GM23338 (cell line): Measurements from ENCODE around the gene CCRL2. TPM values are rescaled to one million over a fixed set of nuclear protein-coding genes. Genes with fewer than 3 reads are reported as not detected.

Source experiments
- ATAC-seq: fragments of 200-7000 bp; cut with Tn5 transposase; 3 replicates; pipeline ENCODE4 v1.9.1; 2020
- DNase-seq: peaks from one replicate; pipeline ENCODE4 v3.0.0-alpha.2; 2015; ENCODE audit warnings: low spot score
- H2AFZ ChIP-seq: fragments of 200-600 bp; sonication (generic); 2 replicates; pipeline ENCODE4 v1.8.0; 2016; ENCODE audit warnings: antibody characterized with exemption, mild to moderate bottlenecking, moderate library complexity
- H3F3A ChIP-seq: fragments of 200-600 bp; sonication (generic); replicated peaks from 2 replicates; pipeline ENCODE4 v1.8.0; 2017; ENCODE audit warnings: antibody characterized with exemption, mixed run types, low read depth
- H3K27ac ChIP-seq: fragments of 200-600 bp; sonication (generic); 2 replicates; pipeline ENCODE4 v1.6.1; 2016; ENCODE audit warnings: low read depth
- H3K27me3 ChIP-seq: fragments of 200-600 bp; sonication (generic); 2 replicates; pipeline ENCODE4 v1.8.0; 2016; ENCODE audit warnings: mild to moderate bottlenecking, mixed run types, moderate library complexity; ENCODE audit not compliant: insufficient read depth
- H3K36me3 ChIP-seq: fragments of 200-600 bp; sonication (generic); 2 replicates; pipeline ENCODE4 v1.8.0; 2016; ENCODE audit warnings: mild to moderate bottlenecking; ENCODE audit not compliant: insufficient read depth
- H3K4me1 ChIP-seq: fragments of 200-600 bp; sonication (generic); 2 replicates; pipeline ENCODE4 v1.8.0; 2016; ENCODE audit warnings: mild to moderate bottlenecking, moderate library complexity; ENCODE audit not compliant: insufficient read depth
- H3K4me2 ChIP-seq: fragments of 200-600 bp; sonication (generic); 2 replicates; pipeline ENCODE4 v1.7.1; 2017; ENCODE audit warnings: mixed run types
- H3K4me3 ChIP-seq: fragments of 200-600 bp; sonication (generic); 2 replicates; pipeline ENCODE4 v1.6.1; 2016; ENCODE audit warnings: mixed run types
- H3K79me2 ChIP-seq: fragments of 200-600 bp; sonication (generic); replicated peaks from 2 replicates; pipeline ENCODE4 v1.8.0; 2017; ENCODE audit warnings: mild to moderate bottlenecking; ENCODE audit not compliant: insufficient read depth
- H3K9me2 ChIP-seq: fragments of 200-600 bp; sonication (generic); 2 replicates; pipeline ENCODE4 v1.8.0; 2017; ENCODE audit not compliant: insufficient read depth
- H4K20me1 ChIP-seq: fragments of 200-600 bp; sonication (generic); replicated peaks from 2 replicates; pipeline ENCODE4 v1.8.0; 2017; ENCODE audit warnings: mild to moderate bottlenecking; ENCODE audit not compliant: insufficient read depth
- H3K27ac Mint-ChIP-seq: 2 replicates; pipeline ENCODE4 v1.8.0; 2020; ENCODE audit warnings: inconsistent platforms, mild to moderate bottlenecking, moderate library complexity, mixed read lengths
- H3K27me3 Mint-ChIP-seq: 3 replicates; pipeline ENCODE4 v1.8.0; 2022; ENCODE audit warnings: low read depth, mild to moderate bottlenecking, moderate library complexity, mixed read lengths, inconsistent platforms; ENCODE audit not compliant: insufficient read depth, poor library complexity
- H3K36me3 Mint-ChIP-seq: 3 replicates; pipeline ENCODE4 v1.8.0; 2021; ENCODE audit warnings: low read depth, mild to moderate bottlenecking, inconsistent platforms, moderate library complexity, mixed read lengths
- H3K4me1 Mint-ChIP-seq: 3 replicates; pipeline ENCODE4 v1.8.0; 2020; ENCODE audit warnings: mild to moderate bottlenecking, inconsistent platforms, mixed read lengths
- H3K4me3 Mint-ChIP-seq: 3 replicates; pipeline ENCODE4 v1.8.0; 2021; ENCODE audit warnings: moderate library complexity, mild to moderate bottlenecking, inconsistent platforms, mixed read lengths
- H3K9me3 Mint-ChIP-seq: 3 replicates; pipeline ENCODE4 v1.8.0; 2020; ENCODE audit warnings: moderate library complexity, mild to moderate bottlenecking, inconsistent platforms, mixed read lengths
- CREB1 ChIP-seq: fragments of 250-450 bp; sonication (Bioruptor Pico); IDR thresholded peaks from 2 replicates; pipeline ENCODE4 v1.5.0; 2020; ENCODE audit warnings: low read depth, mild to moderate bottlenecking, moderate library complexity
- CTCF ChIP-seq, 2 experiments: fragments of 200-600 bp in 1 of 2; sonication (generic) in 1 of 2; conservative IDR thresholded peaks; 2 replicates each; pipeline versions ENCODE4 v1.5.1 to v1.6.1; 2016 to 2017; ENCODE audit warnings: antibody characterized with exemption in 2 of 2, low read depth in 2 of 2, mild to moderate bottlenecking in 2 of 2, moderate library complexity in 1 of 2
- ETS1 ChIP-seq: IDR thresholded peaks from 2 replicates; pipeline ENCODE4 v1.6.1; 2016; ENCODE audit warnings: antibody characterized with exemption
- EZH2 ChIP-seq: fragments of 200-600 bp; sonication (generic); IDR thresholded peaks from one replicate; pipeline ENCODE4 v1.8.0; 2017; ENCODE audit warnings: antibody characterized with exemption, mild to moderate bottlenecking, low read depth; ENCODE audit not compliant: unreplicated experiment
- EZH2phosphoT487 ChIP-seq: fragments of 200-600 bp; sonication (generic); IDR thresholded peaks from one replicate; pipeline ENCODE4 v1.8.1; 2018; ENCODE audit warnings: antibody characterized with exemption; ENCODE audit not compliant: unreplicated experiment
- JUNB ChIP-seq: IDR thresholded peaks from one replicate; pipeline ENCODE4 v1.6.1; 2016; ENCODE audit warnings: antibody characterized with exemption; ENCODE audit not compliant: unreplicated experiment
- NANOG ChIP-seq: IDR thresholded peaks from 2 replicates; pipeline ENCODE4 v1.6.1; 2016; ENCODE audit warnings: antibody characterized with exemption, borderline replicate concordance
- POLR2AphosphoS5 ChIP-seq: IDR thresholded peaks from 2 replicates; pipeline ENCODE4 v1.6.1; 2016; ENCODE audit warnings: antibody characterized with exemption, low read depth
- STAT1 ChIP-seq: IDR thresholded peaks from one replicate; pipeline ENCODE4 v1.6.1; 2016; ENCODE audit warnings: antibody characterized with exemption; ENCODE audit not compliant: unreplicated experiment
- ZNF114 ChIP-seq: fragments of 250-450 bp; sonication (Bioruptor Pico); IDR thresholded peaks from 2 replicates; pipeline ENCODE4 v1.5.0; 2020; ENCODE audit warnings: mild to moderate bottlenecking, moderate library complexity
- ZNF331 ChIP-seq: fragments of 250-450 bp; sonication (Bioruptor Pico); IDR thresholded peaks from 2 replicates; pipeline ENCODE4 v1.5.0; 2020; ENCODE audit warnings: low read depth, mild to moderate bottlenecking, moderate library complexity
- ZNF462 ChIP-seq: fragments of 250-450 bp; sonication (Bioruptor Pico); IDR thresholded peaks from 2 replicates; pipeline ENCODE4 v1.5.0; 2020; ENCODE audit warnings: mild to moderate bottlenecking, moderate library complexity
- polyA plus RNA-seq: library from polyadenylated mRNA; unstranded; fragments of >200 nt; fragmentation: Nextera tagmentation; extraction: Ambion mirVana; gene quantifications from 2 replicates; pipeline ENCODE4 v1.2.1, GENCODE V29; 2016
- total RNA-seq: library from RNA; depleted of rRNA; stranded (reverse); fragments of >200 nt; shearing (Covaris generic); gene quantifications from 2 replicates; pipeline ENCODE4 v1.2.3, GENCODE V29; 2014
- TF ChIP-seq, protein P1 (sequence below): IDR thresholded peaks from one replicate; pipeline ENCODE4 v1.6.1; 2018; ENCODE audit warnings: antibody characterized with exemption; ENCODE audit not compliant: unreplicated experiment

The CCRL2 gene
- total and polyA plus RNA-seq, 2 experiments from 2014 or later, result not detected

DNA sequence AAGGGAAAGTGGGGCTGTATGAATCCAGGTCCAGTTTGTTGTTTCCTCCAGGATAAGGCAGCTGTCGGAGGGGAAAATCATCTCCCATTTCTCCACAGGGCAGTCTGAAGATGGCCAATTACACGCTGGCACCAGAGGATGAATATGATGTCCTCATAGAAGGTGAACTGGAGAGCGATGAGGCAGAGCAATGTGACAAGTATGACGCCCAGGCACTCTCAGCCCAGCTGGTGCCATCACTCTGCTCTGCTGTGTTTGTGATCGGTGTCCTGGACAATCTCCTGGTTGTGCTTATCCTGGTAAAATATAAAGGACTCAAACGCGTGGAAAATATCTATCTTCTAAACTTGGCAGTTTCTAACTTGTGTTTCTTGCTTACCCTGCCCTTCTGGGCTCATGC lies 911 bp downstream of the CCRL2 start:
- Histone ChIP-seq H3F3A (no peaks in the 10 kb centered on the region), H2AFZ (no peak overlapping the region), H4K20me1 (no peaks in the 10 kb centered on the region), H3K79me2 (no peaks in the 10 kb centered on the region), H3K4me2 (no peak overlapping the region), H3K9me2 (no peaks in the 10 kb centered on the region), H3K4me3 (no peak overlapping the region), H3K27me3 (no peaks in the 10 kb centered on the region), H3K36me3 (no peaks in the 10 kb centered on the region), H3K4me1 (no peaks in the 10 kb centered on the region), H3K27ac (no peak overlapping the region)
- no peaks in the 10 kb centered on the region for H3K36me3 Mint-ChIP-seq
- no peaks in the 10 kb centered on the region; the same call in 2 of the 3 replicates for H3K4me1 Mint-ChIP-seq
- no peak overlapping the region for H3K4me3 Mint-ChIP-seq
- TF ChIP-seq, protein P1, sequence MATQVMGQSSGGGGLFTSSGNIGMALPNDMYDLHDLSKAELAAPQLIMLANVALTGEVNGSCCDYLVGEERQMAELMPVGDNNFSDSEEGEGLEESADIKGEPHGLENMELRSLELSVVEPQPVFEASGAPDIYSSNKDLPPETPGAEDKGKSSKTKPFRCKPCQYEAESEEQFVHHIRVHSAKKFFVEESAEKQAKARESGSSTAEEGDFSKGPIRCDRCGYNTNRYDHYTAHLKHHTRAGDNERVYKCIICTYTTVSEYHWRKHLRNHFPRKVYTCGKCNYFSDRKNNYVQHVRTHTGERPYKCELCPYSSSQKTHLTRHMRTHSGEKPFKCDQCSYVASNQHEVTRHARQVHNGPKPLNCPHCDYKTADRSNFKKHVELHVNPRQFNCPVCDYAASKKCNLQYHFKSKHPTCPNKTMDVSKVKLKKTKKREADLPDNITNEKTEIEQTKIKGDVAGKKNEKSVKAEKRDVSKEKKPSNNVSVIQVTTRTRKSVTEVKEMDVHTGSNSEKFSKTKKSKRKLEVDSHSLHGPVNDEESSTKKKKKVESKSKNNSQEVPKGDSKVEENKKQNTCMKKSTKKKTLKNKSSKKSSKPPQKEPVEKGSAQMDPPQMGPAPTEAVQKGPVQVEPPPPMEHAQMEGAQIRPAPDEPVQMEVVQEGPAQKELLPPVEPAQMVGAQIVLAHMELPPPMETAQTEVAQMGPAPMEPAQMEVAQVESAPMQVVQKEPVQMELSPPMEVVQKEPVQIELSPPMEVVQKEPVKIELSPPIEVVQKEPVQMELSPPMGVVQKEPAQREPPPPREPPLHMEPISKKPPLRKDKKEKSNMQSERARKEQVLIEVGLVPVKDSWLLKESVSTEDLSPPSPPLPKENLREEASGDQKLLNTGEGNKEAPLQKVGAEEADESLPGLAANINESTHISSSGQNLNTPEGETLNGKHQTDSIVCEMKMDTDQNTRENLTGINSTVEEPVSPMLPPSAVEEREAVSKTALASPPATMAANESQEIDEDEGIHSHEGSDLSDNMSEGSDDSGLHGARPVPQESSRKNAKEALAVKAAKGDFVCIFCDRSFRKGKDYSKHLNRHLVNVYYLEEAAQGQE, result no peak
- no peak for TF ChIP-seq STAT1
- TF ChIP-seq EZH2phosphoT487, result no peak
- TF ChIP-seq ZNF462 (CRISPR knock-in tag), result no peak
- TF ChIP-seq ZNF114 (CRISPR knock-in tag), result no peak
- TF ChIP-seq JUNB, result no peak
- no peak for TF ChIP-seq EZH2
- no peak for TF ChIP-seq POLR2AphosphoS5
- TF ChIP-seq ETS1, result no peak
- no peak for TF ChIP-seq ZNF331 (CRISPR knock-in tag)
- no peak for TF ChIP-seq CTCF (conservative IDR thresholded peaks at IDR 0.05; ENCODE audit: low read depth in 2 of 2)
- no peak for TF ChIP-seq CREB1
- no peak for TF ChIP-seq NANOG
- H3K27ac Mint-ChIP-seq, result no peak overlapping the region
- H3K9me3 Mint-ChIP-seq, result no peaks in the 10 kb centered on the region
- no peak for ATAC-seq
- H3K27me3 Mint-ChIP-seq, result peaks cover 4% of the 10 kb centered on the region
- no peak for DNase-seq
